Osteoblast (primary cell): ENCODE data around the gene KRTAP9-8. TPM values are rescaled to one million over a fixed set of nuclear protein-coding genes. Genes with fewer than 3 reads are reported as not detected.

ENCODE experiments used
- DNase-seq: peaks from one replicate; pipeline ENCODE4 v3.0.0; 2011; ENCODE audit warnings: low spot score, mixed read lengths; ENCODE audit not compliant: insufficient read length; ENCODE audit errors: missing footprints
- H2AFZ ChIP-seq: 2 replicates; pipeline ENCODE4 v1.6.0; 2011; ENCODE audit warnings: mild to moderate bottlenecking, low read length
- H3K27ac ChIP-seq: 2 replicates; pipeline ENCODE4 v1.5.1; 2011; ENCODE audit warnings: mild to moderate bottlenecking, low read depth, low read length, moderate library complexity
- H3K27me3 ChIP-seq: 2 replicates; pipeline ENCODE4 v1.6.0; 2012; ENCODE audit warnings: mild to moderate bottlenecking, control low read depth, inconsistent platforms, low read length, moderate library complexity; ENCODE audit not compliant: insufficient read depth
- H3K36me3 ChIP-seq: 2 replicates; pipeline ENCODE4 v1.5.1; 2011; ENCODE audit warnings: mild to moderate bottlenecking, low read length, control low read depth, moderate library complexity; ENCODE audit not compliant: insufficient read depth
- H3K4me1 ChIP-seq: 2 replicates; pipeline ENCODE4 v1.5.1; 2011; ENCODE audit warnings: mild to moderate bottlenecking, low read length, control low read depth, moderate library complexity; ENCODE audit not compliant: insufficient read depth
- H3K4me2 ChIP-seq: 2 replicates; pipeline ENCODE4 v1.6.0; 2011; ENCODE audit warnings: mild to moderate bottlenecking, low read length; ENCODE audit not compliant: insufficient read depth
- H3K4me3 ChIP-seq: fragments of 200-600 bp; sonication (generic); 3 replicates; pipeline ENCODE4 v1.5.1; 2012; ENCODE audit warnings: mild to moderate bottlenecking, low read length, inconsistent platforms; ENCODE audit not compliant: insufficient read depth
- H3K79me2 ChIP-seq: 2 replicates; pipeline ENCODE4 v1.6.0; 2012; ENCODE audit warnings: mild to moderate bottlenecking, low read length, control low read depth, inconsistent platforms; ENCODE audit not compliant: insufficient read depth
- H3K9me3 ChIP-seq: 2 replicates; pipeline ENCODE4 v1.5.1; 2011; ENCODE audit warnings: low read depth, low read length, control low read depth
- H4K20me1 ChIP-seq: 2 replicates; pipeline ENCODE4 v1.6.0; 2012; ENCODE audit warnings: mild to moderate bottlenecking, low read length, control low read depth; ENCODE audit not compliant: insufficient read depth
- total RNA-seq: library from RNA; depleted of rRNA; stranded (reverse); fragments of >200 nt; gene quantifications from 2 replicates; pipeline ENCODE4 v1.2.3, GENCODE V29; 2012
- TF ChIP-seq, protein P1 (sequence below): IDR thresholded peaks from 2 replicates; pipeline ENCODE4 v1.5.1; 2011; ENCODE audit warnings: mild to moderate bottlenecking, low read depth, low read length, moderate library complexity; ENCODE audit errors: extremely low read depth

KRTAP9-8 gene
- total RNA-seq, 1 donor: not detected

GRCh38 chr17:41211845-41212466 is 25.8 kb upstream of the KRTAP9-8 start:
- H3K4me1 ChIP-seq: peaks cover 5% of the 10 kb centered on the region
- no peaks in the 10 kb centered on the region for H3K27me3 ChIP-seq
- no peaks in the 10 kb centered on the region for H4K20me1 ChIP-seq
- no peaks in the 10 kb centered on the region for H3K36me3 ChIP-seq
- TF ChIP-seq, protein P1, sequence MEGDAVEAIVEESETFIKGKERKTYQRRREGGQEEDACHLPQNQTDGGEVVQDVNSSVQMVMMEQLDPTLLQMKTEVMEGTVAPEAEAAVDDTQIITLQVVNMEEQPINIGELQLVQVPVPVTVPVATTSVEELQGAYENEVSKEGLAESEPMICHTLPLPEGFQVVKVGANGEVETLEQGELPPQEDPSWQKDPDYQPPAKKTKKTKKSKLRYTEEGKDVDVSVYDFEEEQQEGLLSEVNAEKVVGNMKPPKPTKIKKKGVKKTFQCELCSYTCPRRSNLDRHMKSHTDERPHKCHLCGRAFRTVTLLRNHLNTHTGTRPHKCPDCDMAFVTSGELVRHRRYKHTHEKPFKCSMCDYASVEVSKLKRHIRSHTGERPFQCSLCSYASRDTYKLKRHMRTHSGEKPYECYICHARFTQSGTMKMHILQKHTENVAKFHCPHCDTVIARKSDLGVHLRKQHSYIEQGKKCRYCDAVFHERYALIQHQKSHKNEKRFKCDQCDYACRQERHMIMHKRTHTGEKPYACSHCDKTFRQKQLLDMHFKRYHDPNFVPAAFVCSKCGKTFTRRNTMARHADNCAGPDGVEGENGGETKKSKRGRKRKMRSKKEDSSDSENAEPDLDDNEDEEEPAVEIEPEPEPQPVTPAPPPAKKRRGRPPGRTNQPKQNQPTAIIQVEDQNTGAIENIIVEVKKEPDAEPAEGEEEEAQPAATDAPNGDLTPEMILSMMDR: no peak
- no peaks in the 10 kb centered on the region for H3K79me2 ChIP-seq
- no peaks in the 10 kb centered on the region for H3K9me3 ChIP-seq
- no peak overlapping the region for H3K4me2 ChIP-seq
- H3K27ac ChIP-seq: no peak overlapping the region
- no peak overlapping the region for H2AFZ ChIP-seq
- no peak overlapping the region for H3K4me3 ChIP-seq
- DNase-seq: peak; percentile 69

- Histone ChIP-seq H3K4me1 (peaks cover 5% of the 10 kb centered on the region), H3K4me3 (no peak overlapping the region), H3K79me2 (no peaks in the 10 kb centered on the region), H4K20me1 (no peaks in the 10 kb centered on the region), H3K27ac (no peak overlapping the region), H3K27me3 (no peaks in the 10 kb centered on the region), H2AFZ (no peak overlapping the region), H3K4me2 (no peak overlapping the region), H3K9me3 (no peaks in the 10 kb centered on the region), H3K36me3 (no peaks in the 10 kb centered on the region)
- TF ChIP-seq, protein P1: no peak
- no peak for DNase-seq
These were observed 25.2 kb upstream of the KRTAP9-8 start for GRCh38 chr17:41212524-41213169.

- no peak overlapping the region for H2AFZ ChIP-seq
- peaks cover 5% of the 10 kb centered on the region for H3K4me1 ChIP-seq
- no peak for DNase-seq
- H3K36me3 ChIP-seq: no peaks in the 10 kb centered on the region
- H3K4me3 ChIP-seq: no peak overlapping the region
- no peaks in the 10 kb centered on the region for H3K9me3 ChIP-seq
- no peaks in the 10 kb centered on the region for H4K20me1 ChIP-seq
- no peaks in the 10 kb centered on the region for H3K27me3 ChIP-seq
- no peak overlapping the region for H3K4me2 ChIP-seq
- TF ChIP-seq, protein P1: no peak
- no peaks in the 10 kb centered on the region for H3K79me2 ChIP-seq
- H3K27ac ChIP-seq: no peak overlapping the region
These were observed 22.1 kb upstream of the KRTAP9-8 start for GRCh38 chr17:41215681-41216080.

DNA sequence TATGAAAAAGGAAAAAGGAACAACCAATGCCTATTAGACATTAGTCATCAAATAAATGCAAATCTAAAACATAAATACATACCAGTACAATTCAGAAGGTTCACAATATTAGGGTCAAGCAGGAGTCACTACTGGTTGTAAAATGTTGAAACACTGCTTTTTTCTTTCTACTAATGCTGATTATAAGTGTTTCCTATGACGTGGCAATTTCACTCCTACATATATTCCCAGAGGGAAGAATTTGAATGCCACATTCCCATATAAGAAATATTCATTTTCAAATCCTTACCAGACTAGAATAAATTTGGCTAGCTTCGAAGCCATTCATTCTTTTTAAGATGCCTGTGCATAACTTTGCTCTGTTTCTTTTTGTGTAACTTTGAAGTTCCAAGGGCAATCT is 14.0 kb upstream of the KRTAP9-8 start:
- Histone ChIP-seq H3K9me3 (no peaks in the 10 kb centered on the region), H2AFZ (peak overlapping the region; percentile 4), H3K4me1 (peaks cover 6% of the 10 kb centered on the region), H3K4me3 (no peak overlapping the region), H3K27ac (no peak overlapping the region), H4K20me1 (no peaks in the 10 kb centered on the region), H3K27me3 (no peaks in the 10 kb centered on the region), H3K4me2 (no peak overlapping the region), H3K79me2 (no peaks in the 10 kb centered on the region), H3K36me3 (no peaks in the 10 kb centered on the region)
- TF ChIP-seq, protein P1: no peak
- no peak for DNase-seq
